A549 (cell line): ENCODE measurements around the gene GBGT1. TPM values are rescaled to one million over a fixed set of nuclear protein-coding genes. Genes with fewer than 3 reads are reported as not detected.

Experiments
- ATAC-seq, 2 experiments: fragments of 200-7000 bp in 1 of 2; fragments of >200 bp in 1 of 2; cut with Nextera tagmentation in 1 of 2; cut with Tn5 transposase in 1 of 2; 3 replicates each; pipeline versions ENCODE4 v1.8.0 to v1.9.1; 2018 to 2020; ENCODE audit warnings: mild to moderate bottlenecking in 1 of 2, moderate library complexity in 1 of 2
- CTCF ChIA-PET: fragments of 300-600 bp; sonication (Branson Sonifier 250); formaldehyde crosslinking; extraction: SDS; loops from one replicate; lab custom pipeline; 2021; ENCODE audit warnings: antibody characterized with exemption, inconsistent platforms; lab: Yijun Ruan, JAX
- POLR2A ChIA-PET: fragments of 350-600 bp; formaldehyde crosslinking; extraction: SDS; loops from one replicate; lab custom pipeline; 2021; ENCODE audit warnings: antibody characterized with exemption, inconsistent platforms; lab: Yijun Ruan, JAX
- DNase-seq, 2 experiments: peaks; one replicate each; pipeline versions ENCODE4 v3.0.0 to v3.0.0-alpha.2; 2011 to 2016; ENCODE audit warnings: low read depth in 1 of 2, low spot score in 1 of 2
- FAIRE-seq: peaks from 2 replicates; lab custom pipeline; 2011; peaks lifted over from hg19 to GRCh38; lab: Jason Lieb, UNC
- H3K27ac ChIP-seq, 2 experiments: fragments of >200 bp; sonication (Bioruptor Twin); formaldehyde crosslinking; 3 replicates each; pipeline ENCODE4 v1.5.1; 2016 to 2017
- H3K4me1 ChIP-seq: fragments of >200 bp; sonication (Bioruptor Twin); formaldehyde crosslinking; 3 replicates; pipeline ENCODE4 v1.6.1; 2016
- H3K4me2 ChIP-seq: fragments of >200 bp; sonication (Bioruptor Twin); formaldehyde crosslinking; 3 replicates; pipeline ENCODE4 v1.6.1; 2016
- H3K4me3 ChIP-seq: fragments of >200 bp; sonication (Bioruptor Twin); formaldehyde crosslinking; 3 replicates; pipeline ENCODE4 v1.5.1; 2016
- H3K9me3 ChIP-seq: fragments of >200 bp; sonication (Bioruptor Twin); formaldehyde crosslinking; 3 replicates; pipeline ENCODE4 v1.6.1; 2016
- CEBPB ChIP-seq, 2 experiments: fragments of >200 bp in 1 of 2; sonication (Bioruptor Twin) in 1 of 2; formaldehyde crosslinking in 1 of 2; IDR thresholded peaks; 2 replicates each; pipeline ENCODE4 v1.6.1; 2012 to 2016
- ESRRA ChIP-seq: fragments of 150-350 bp; IDR thresholded peaks from 2 replicates; pipeline ENCODE4 v1.6.1; 2014; ENCODE audit warnings: mild to moderate bottlenecking, low read length, borderline replicate concordance
- FOSB ChIP-seq: fragments of 250-450 bp; sonication (Bioruptor Pico); IDR thresholded peaks from 2 replicates; pipeline ENCODE4 v1.5.0; 2020; ENCODE audit warnings: mild to moderate bottlenecking, moderate library complexity
- FOSL2 ChIP-seq, 2 experiments: fragments of 450-650 bp in 1 of 2; fragments of >200 bp in 1 of 2; sonication (Bioruptor Twin) in 1 of 2; formaldehyde crosslinking; IDR thresholded peaks; 2 replicates each; pipeline versions ENCODE4 v1.5.0 to v1.6.1; 2016 to 2020; ENCODE audit warnings: mild to moderate bottlenecking in 1 of 2, moderate library complexity in 1 of 2
- GATA3 ChIP-seq: IDR thresholded peaks from 2 replicates; pipeline ENCODE4 v1.6.1; 2012; ENCODE audit warnings: borderline replicate concordance
- HEYL ChIP-seq: fragments of 250-450 bp; sonication (Bioruptor Pico); IDR thresholded peaks from 2 replicates; pipeline ENCODE4 v1.8.0; 2021; ENCODE audit warnings: mild to moderate bottlenecking, moderate library complexity
- JUN ChIP-seq, 2 experiments: fragments of >200 bp; sonication (Bioruptor Twin); formaldehyde crosslinking; IDR thresholded peaks; 2 replicates in 1 of 2; 3 replicates in 1 of 2; pipeline ENCODE4 v1.6.1; 2016 to 2017
- MAX ChIP-seq: IDR thresholded peaks from 2 replicates; pipeline ENCODE4 v1.6.1; 2012
- MYC ChIP-seq: IDR thresholded peaks from 2 replicates; pipeline ENCODE4 v1.6.1; 2012; ENCODE audit warnings: mild to moderate bottlenecking, inconsistent platforms, low read length, improper control_type of control experiment, borderline replicate concordance
- NFE2L2 ChIP-seq: fragments of 150-350 bp; conservative IDR thresholded peaks from 2 replicates; pipeline ENCODE4 v1.6.1; 2014; ENCODE audit warnings: low read length
- ZNF302 ChIP-seq: fragments of 250-450 bp; sonication (Bioruptor Pico); IDR thresholded peaks from 2 replicates; pipeline ENCODE4 v1.9.0; 2021; ENCODE audit warnings: inconsistent platforms, mild to moderate bottlenecking, moderate library complexity
- WGBS: methylation state at CpG from one replicate; pipeline ENCODE4 v1.1.6; 2017; ENCODE audit errors: missing lambda C conversion rate; 5-methylcytosine and 5-hydroxymethylcytosine counted together
- polyA plus RNA-seq, 4 experiments: library from polyadenylated mRNA; depleted of rRNA in 3 of 4; stranded (reverse); fragments of >200 nt; fragmentation: RNase III in 1 of 4; extraction: RNeasy Plus Mini Kit Qiagen cat#74134 plus additional on column Dnase treatment in 1 of 4; gene quantifications; 2 replicates in 3 of 4; 3 replicates in 1 of 4; pipeline ENCODE4 v1.2.3, GENCODE V29; 2011 to 2017
- TF ChIP-seq, protein P1 (sequence below): fragments of >200 bp; sonication (Bioruptor Twin); formaldehyde crosslinking; IDR thresholded peaks from 2 replicates; pipeline ENCODE4 v1.6.1; 2016
- TF ChIP-seq, protein P2 (sequence below): fragments of 250-450 bp; sonication (Bioruptor Pico); IDR thresholded peaks from 2 replicates; pipeline ENCODE4 v1.5.0; 2020; ENCODE audit warnings: low read depth, mild to moderate bottlenecking, moderate library complexity
- TF ChIP-seq, protein P3 (sequence below): fragments of 450-650 bp; IDR thresholded peaks from 2 replicates; pipeline ENCODE4 v1.6.1; 2014; ENCODE audit warnings: antibody characterized with exemption

The GBGT1 gene
- polyA plus RNA-seq, 2 of the 4 experiments (the other 2 are of a cell fraction) = 1.7 to 2.4 TPM

DNA sequence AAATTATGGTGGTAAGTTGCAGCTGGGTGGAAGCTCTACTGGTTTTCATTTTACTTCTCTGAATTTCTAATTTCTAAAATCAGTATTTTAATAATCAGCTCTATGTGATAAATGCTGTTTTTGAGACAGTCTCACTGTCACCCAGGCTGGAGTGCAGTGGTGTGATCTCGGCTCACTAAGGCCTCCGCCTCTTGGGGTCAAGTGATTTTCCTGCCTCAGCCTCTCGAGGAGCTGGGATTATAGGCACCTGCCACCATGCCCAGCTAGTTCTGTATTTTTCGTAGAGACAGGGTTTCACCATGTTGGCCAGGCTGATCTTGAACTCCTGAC is 41.1 kb downstream of the GBGT1 start (continued):
- TF ChIP-seq, protein P1, sequence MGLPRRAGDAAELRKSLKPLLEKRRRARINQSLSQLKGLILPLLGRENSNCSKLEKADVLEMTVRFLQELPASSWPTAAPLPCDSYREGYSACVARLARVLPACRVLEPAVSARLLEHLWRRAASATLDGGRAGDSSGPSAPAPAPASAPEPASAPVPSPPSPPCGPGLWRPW = no peak
- TF ChIP-seq, all 56 proteins: peak for 0

- ChIA-PET CTCF (interaction anchor here (0.6 to 30.3 kb wide), 3 partner anchors 21 to 388 kb away, joined by 3 to 1284 read pairs (median 3); no protein-coding TSS in a partner anchor), POLR2A (interaction anchor here (1.7 kb wide), 1 partner anchor 92 kb away, joined by 6 read pairs; the partner anchor contains the start of gene GTF3C5)
- TF ChIP-seq HEYL (CRISPR knock-in tag) (no peak), GATA3 (no peak), MAX (no peak), ZNF302 (CRISPR knock-in tag) (no peak), MYC (peak; percentile 7; the same call in 1 of the 2 replicates)
- TF ChIP-seq, protein P2, sequence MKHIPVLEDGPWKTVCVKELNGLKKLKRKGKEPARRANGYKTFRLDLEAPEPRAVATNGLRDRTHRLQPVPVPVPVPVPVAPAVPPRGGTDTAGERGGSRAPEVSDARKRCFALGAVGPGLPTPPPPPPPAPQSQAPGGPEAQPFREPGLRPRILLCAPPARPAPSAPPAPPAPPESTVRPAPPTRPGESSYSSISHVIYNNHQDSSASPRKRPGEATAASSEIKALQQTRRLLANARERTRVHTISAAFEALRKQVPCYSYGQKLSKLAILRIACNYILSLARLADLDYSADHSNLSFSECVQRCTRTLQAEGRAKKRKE = no peak
- WGBS = 94% methylated on average over 8 of the region's 8 CpGs
- FAIRE-seq (no peak), ATAC-seq (peak in 1 of 2 experiments; percentile 3; a peak in 3 of 6 replicates), DNase-seq (no peak)
- Histone ChIP-seq H3K4me2 (peak overlapping the region; percentile 100; the same call in 2 of the 3 replicates), H3K4me1 (peaks cover 20% of the 10 kb centered on the region), H3K27ac (peak overlapping the region in 1 of 2 experiments; percentile 71; a peak in 3 of 6 replicates), H3K4me3 (no peak overlapping the region), H3K9me3 (no peaks in the 10 kb centered on the region)
Observed at GRCh38 chr9:133121915-133122550, 41.7 kb downstream of the GBGT1 start.

- POLR2A ChIA-PET = interaction anchor here (1.0 to 1.7 kb wide), 2 partner anchors 23 to 91 kb away, joined by 3 to 6 read pairs; partner anchors contain the start of gene GTF3C5
- peak within 1 kb of the TSS; percentile 80 to 95 for H3K27ac ChIP-seq
- FAIRE-seq (no peak), DNase-seq (peak; percentile 82 to 86), ATAC-seq (peak; percentile 74 to 81)
- H3K4me3 ChIP-seq = peak within 1 kb of the TSS; percentile 94
- WGBS = 44% methylated on average over 16 of the region's 53 CpGs
- H3K4me2 ChIP-seq = peak within 1 kb of the TSS; percentile 100
- CTCF ChIA-PET = interaction anchor here (13.6 to 30.3 kb wide), 2 partner anchors 20 to 22 kb away, joined by 143 to 1284 read pairs; no protein-coding TSS in a partner anchor
- peaks cover 20% of the 10 kb centered on the region for H3K4me1 ChIP-seq
- no peaks in the 10 kb centered on the region for H3K9me3 ChIP-seq
- TF ChIP-seq NFE2L2 (no peak), FOSL2 (IDR thresholded peaks at IDR 0.05) (no peak), FOSL2 (CRISPR knock-in tag; IDR thresholded peaks at IDR 0.05) (no peak), JUN (IDR thresholded peaks at IDR 0.05) (peak in 1 of 2 experiments; percentile 4; a peak in 1 of 5 replicates), ESRRA (no peak), FOSB (CRISPR knock-in tag) (no peak), CEBPB (IDR thresholded peaks at IDR 0.05) (peak in 1 of 2 experiments; percentile 52; a peak in 1 of 4 replicates), MYC (peak; percentile 19; the same call in 1 of the 2 replicates)
- TF ChIP-seq, protein P3, sequence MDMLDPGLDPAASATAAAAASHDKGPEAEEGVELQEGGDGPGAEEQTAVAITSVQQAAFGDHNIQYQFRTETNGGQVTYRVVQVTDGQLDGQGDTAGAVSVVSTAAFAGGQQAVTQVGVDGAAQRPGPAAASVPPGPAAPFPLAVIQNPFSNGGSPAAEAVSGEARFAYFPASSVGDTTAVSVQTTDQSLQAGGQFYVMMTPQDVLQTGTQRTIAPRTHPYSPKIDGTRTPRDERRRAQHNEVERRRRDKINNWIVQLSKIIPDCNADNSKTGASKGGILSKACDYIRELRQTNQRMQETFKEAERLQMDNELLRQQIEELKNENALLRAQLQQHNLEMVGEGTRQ = peak; percentile 18; the same call in 1 of the 2 replicates
Observed at GRCh38 chr9:133121198-133121914, 42.4 kb downstream of the GBGT1 start, which contains the start of gene RALGDS. RALGDS (minus strand) TSS chr9:133121240; CDS start chr9:133121154, 86 bp downstream.
